Measurements from ENCODE around the gene ERLIN1.

Gene ERLIN1

DNA sequence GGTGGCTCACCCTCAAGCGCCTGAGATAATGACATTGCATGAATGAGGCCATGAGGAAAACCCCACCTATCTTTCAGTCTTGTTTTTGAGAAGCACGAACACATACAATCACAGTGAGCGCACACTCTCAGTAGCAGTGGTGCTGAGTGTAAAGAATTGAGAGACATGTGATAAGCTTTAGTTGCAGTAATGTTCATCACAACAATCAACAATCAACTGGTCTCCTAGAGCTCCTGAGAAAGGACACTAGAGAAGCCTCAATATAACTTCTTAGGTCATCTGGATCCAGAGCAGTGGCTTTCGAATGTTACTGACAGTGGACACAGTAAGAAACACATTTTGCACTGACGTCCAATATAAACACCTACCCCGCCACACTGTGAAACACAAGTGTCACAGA lies 12.8 kb downstream of the ERLIN1 start:
- no peak for DNase-seq (ENCODE audit: low spot score)

DNA sequence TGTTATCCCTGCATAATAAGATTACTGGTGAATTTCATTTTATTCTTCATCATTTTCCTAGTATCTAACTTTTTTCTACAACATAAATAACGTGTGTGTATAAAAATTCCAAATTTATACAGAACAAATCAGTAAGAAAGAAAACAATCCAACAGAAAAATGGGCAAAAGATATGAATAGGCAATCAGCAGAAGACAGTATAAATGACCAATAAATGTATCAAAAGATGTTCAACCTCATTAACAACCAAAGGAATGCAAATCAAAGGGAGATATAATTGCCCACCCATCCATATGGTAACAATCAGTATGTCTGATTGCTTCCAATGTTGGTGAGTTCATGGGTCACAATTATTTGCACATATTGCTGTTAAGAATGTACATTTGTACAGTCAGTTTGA lies 13.5 kb downstream of the ERLIN1 start:
- no peak for DNase-seq (ENCODE audit: low spot score)

DNA sequence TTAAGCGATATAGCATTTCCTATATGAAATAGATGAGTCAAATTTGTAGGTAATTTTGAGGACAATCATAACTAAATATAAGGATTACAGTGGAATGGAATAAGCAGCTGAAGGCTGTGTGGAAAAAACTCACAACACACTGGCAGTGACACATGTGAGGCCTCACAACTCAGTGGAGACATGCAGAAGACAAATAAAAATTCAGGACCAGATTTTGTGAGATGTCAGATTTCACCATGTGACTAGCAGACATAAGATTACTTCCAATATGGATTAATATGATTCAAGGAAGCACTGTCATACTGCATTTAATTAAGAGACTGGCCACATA lies 17.6 kb downstream of the ERLIN1 start:
- DNase-seq (ENCODE audit: low spot score): no peak

DNA sequence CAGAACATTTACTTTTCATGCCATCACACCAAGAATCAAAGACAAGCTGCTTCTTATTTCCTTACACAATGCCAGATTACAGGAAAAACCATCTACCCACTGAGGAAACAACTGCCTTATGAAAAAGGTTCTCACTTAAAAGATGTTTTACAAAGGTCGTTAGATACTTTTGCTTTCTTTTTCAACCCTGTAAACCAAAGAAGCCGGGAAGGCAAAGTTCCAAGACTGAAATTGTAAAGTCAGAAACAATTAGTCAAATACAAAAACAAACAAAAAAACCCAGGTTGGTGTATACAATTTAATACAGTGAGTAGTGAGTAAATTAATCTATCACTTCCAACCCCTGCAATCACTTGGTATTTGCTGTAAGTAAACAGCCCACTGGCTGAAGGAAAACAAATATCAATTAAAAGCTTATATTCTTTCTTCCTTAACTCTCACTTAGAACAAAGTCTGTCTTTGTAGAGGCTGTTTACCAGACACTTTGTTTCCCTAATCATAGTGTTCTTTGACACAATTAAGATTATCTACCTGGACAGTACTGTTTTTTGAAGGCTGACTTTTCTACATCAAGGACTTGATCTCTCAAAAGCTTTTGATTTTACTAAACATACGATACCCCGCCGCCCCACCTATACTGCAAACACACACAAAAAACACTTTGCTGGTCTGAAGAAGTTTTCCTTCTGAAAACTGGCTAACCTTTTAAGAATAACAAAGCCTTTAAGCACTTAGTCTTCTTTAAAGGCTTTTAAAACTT lies 18.1 kb downstream of the ERLIN1 start:
- no peak for DNase-seq (ENCODE audit: low spot score)

DNA sequence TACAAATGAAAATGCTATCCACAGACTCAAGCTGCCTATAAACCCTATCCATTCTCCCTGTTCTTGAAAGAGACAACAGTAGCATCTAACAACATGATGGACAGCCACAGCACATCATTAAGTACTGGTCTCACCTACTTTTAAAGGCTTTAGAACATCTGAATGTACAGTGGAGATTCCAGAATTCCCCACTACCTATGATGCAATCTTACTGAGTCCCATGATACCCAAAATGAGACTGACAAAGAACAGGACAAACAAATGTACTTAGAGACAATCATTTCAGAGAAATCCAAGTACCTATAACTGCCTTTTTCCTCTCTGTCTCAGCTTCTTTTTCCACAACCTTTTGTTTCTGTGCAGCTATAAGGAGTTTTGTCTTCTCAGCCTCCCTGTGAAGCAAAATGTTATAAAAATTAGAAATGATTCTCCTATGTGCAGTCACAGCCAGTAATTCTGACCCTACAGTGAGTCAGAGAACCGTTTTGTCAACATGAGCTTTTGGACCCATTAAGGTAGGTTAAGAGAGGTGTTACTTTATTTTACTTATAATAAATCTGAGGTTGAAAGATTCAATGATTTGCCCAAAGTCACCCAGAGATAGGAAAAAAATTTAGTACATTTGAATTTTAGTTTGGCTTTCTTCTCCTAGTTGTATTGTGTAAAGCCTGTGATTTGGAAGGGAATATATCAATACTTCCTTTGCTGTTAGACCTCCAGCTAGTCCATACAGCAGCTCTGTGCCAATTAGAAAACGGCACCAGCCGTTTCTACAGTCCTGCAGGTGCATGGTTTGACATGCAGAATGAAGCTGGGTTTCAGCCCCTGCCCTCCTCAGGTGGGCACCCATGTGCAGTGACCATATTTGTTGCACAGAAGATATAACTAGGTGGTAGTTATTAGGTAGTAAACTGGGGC lies 21.9 kb downstream of the ERLIN1 start:
- DNase-seq (ENCODE audit: low spot score): no peak

DNA sequence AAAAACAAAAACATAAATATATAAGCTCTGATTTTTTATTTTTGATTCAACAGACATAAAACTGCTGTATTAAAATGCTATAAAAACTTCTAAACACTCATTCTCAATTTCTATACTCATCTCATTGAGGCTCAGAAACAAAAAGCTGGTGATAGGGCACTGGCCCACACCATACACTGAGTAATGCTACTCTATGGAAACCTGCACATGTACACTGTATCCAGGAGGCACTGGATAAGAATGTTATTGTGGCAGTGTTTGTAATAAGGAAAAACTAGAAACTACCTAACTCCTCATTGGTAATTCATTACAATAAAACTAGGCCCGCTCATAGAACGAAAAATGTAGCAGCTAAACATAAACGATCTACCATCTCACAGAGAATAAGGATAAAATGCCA lies 23.1 kb downstream of the ERLIN1 start:
- no peak for DNase-seq (ENCODE audit: low spot score)

DNA sequence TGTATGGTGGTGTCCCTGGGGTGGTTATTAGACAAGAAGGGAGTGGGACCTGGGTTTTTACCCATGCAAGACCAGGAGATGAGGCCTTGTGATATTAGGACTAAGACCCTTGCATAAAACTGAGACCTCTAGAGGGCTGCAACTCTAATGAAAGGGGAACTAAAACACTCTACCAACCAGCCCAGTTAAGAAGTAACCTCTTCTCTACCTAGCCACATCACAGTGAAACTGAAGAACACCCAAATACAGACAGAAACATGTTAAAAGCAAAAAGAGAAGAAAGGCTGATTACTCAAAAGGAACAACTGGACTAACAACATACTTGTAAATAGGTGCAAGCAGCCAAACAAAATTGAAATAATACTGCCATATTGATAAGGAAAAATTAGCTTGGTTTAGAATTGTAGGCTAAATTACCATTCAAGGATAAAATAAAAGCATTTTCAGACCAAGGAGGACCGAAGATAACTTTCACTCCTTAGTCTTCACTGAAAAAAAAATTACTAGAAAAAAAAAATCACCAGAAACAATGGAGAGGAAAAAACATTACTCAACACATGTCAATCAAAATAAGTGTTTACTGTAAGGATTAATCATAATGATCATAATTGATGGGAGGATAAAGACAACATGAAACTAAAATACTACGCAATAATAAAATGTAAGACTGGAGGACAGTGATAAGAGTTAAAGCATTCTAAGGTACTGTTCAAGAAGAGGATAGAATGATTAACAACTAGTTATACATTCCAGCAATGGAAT lies 27.6 kb downstream of the ERLIN1 start:
- DNase-seq (ENCODE audit: low spot score): no peak

DNA sequence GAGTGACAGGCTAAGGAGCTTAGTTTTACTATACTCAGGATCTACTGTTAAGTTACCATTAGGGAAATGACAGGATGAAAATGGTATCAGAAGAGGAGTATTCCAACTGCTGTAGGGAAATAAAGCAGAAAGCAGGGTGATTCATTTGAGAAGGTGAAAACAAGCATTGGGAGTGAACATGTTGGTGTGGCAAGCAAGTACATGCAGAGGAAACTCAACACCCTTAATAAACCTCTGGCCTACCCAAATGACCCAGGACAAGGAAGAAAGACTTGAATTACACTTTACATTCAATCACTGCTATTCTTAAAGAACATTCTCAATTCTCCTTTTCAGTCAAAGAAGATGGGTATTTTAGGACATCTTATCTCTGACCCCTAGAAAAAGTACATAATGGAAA lies 28.7 kb downstream of the ERLIN1 start:
- no peak for DNase-seq (ENCODE audit: low spot score)

DNA sequence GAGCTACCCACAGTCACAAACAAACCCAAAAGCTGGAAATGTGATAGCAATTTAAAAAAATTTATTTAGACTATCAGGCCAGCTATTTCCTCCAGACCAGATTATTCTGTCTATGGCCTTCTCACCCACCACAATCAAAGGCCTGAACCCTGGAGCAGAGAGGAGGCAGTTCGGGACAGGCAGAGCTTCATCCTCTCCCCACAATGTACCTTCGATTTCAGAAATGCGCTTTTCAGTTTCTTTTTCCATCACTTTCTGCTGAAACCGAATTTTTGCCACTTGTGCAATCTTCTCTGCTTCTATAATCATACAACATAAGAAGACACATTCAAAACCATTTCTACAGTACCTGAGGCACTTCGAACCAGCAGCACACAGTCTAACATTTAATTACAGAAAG lies 29.9 kb downstream of the ERLIN1 start:
- no peak for DNase-seq (ENCODE audit: low spot score)

DNA sequence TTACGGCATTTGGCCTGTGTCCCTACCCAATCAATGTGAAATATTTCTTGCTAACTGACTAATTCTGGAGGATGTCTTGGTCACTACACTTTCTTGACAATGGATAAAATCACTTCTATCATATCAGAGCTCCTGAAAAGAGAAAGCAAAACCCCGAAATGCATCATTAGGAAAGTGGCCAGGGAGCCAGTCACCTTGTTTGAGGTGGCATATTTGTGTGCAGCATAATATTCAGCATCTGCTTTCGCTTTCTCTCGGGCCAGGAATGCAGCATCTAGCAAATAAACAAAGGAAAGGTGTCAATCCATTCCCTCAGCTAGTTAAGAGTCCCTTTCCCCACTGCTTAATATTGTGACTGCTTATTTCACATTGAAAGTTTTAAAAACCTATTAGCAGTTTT lies 31.2 kb downstream of the ERLIN1 start:
- no peak for DNase-seq (ENCODE audit: low spot score)

DNA sequence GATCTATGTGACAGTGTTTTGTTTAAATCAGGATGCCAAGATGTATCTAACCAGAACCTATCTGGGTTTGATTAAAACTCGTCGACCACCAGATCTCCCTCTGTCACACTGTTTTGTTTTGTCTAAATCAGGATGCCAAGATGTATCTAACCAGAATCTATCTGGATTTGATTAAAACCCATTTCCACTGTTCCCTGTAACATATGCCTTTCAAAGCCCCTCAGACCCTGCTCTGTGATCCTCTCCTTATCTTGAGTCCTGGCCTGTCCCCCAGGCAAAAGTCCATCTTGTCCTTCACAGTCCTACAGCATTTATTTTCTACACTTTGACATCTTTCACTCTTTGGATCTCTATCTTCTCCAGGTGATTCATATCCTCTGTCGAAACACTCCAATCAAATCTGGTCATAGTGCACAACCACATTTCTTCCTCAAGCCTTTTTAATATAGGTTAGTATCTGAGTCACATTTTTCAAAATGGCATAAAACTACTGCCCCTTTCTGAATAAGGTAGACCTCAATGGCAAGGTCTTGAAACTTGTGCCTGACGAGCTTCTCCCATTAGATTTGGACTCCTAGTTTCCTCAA lies 32.5 kb downstream of the ERLIN1 start:
- DNase-seq (ENCODE audit: low spot score): no peak

DNA sequence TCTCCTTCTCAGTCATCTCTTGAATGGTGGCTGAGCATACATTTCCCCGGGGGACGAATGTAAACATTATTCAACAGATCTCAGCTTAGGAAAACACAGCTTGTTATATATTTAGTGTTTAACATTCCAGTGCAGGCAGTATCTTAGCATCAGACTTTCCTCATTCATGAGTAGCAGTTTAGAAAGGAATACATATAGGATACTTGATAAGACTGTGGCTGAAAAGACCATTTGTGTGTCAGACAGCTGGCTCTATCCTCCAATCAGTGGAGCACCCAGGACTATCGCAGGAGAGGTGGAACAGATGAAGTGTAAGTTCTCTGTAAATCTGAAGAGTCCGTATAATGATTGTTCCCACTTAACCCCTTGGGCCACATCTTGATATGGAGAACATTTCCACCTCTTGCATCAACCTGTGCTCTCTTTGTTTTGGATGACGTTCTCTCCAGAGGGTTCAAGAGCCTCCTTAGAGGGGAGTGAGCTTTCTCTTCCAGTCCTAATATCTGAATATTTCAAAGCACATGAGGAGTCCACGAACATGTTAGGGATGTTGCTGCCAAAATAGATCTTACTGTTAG lies 34.0 kb downstream of the ERLIN1 start:
- DNase-seq (ENCODE audit: low spot score): no peak

DNA sequence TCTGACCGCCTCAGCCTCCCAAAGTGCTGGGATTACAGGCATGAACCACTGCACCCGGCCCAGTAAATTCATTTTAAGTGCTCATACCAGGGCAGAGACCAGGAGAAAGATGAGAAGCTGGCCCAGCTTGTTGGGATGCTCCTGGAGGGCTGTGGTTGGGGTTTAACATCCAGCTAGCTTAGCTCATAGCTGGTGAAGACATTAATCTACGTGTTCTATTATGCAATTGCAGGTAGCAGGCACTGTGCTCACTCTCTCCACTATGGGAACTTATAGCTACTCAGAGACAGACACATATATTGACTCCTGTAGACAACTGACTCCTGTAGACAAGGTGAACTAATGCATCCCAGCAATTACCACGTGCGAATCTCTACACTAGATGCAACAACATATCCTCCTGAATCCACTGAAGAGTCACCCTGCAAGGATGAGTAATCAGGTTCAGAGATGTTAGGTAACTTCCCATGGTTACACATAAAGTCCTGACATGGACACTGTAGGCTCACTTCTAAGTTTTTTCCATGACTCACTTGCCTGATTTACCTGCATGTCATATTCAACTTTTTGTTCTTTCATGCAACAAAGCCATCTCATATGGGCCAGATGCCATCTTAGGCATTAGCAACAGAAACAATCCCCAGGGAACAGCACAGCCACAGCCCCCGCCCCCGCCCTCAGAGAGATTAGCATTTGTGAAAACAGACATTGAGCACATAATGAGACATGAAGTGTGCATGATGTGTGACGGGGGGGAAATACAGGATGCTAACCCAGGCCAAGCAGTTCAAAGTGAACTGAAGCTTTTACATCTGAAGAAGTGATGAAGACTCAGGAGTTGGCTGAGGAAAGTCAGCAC lies 37.2 kb downstream of the ERLIN1 start:
- no peak for DNase-seq (ENCODE audit: low spot score)

DNA sequence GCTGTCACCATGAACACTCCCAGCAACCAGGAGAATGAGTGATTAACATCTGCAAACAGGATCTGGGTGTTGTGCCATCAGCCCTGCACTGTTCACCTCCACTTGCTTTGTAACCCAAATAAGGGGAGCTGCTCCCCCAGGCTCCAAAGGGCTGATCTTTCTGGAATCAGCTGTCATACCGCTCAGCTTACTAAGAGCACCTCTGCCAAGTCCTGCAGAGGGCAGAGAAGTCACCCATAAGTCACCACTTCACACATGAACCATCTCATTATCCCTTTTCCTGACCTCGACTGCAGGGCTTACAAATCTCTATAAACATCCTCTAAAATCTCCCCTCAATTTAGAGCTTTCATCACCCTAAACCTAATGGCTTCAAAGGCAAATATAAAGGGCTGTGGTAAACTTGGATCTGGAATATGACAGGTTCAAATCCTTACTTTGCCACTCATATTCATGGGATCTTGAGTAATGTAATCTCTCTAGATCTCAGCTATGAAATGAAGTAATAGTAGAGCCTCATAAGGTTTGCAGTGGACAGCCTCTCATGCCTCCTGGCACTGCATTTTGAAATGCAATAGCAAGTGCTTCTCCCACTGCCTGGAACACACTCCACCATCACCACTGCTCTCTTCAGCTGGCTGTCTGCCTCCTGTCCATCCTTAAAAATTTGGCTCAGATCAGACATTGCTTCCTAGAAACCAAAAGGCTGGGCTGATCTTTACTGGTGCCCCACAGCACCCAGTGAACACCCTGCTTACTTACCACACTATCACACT lies 38.8 kb downstream of the ERLIN1 start:
- DNase-seq (ENCODE audit: low spot score): no peak

DNA sequence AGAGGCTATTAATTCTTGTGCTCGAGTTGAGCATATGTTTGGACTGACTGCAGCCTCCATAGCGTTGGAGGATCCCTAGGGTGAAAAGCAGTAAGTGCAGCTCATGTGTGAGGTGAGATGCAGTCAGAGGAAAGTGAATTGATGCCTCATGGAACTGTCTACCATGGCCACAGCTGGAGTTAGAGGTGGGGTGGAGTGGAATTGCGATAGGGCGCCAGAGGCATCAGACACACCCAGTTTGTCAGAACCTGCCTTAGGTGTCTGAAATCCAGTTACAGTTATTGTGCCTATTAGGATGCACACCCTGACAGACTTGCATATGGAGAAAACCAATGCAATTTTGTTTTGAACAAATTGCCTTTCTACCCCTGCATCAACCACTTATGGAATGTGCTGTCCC lies 39.4 kb downstream of the ERLIN1 start:
- no peak for DNase-seq (ENCODE audit: low spot score)

DNA sequence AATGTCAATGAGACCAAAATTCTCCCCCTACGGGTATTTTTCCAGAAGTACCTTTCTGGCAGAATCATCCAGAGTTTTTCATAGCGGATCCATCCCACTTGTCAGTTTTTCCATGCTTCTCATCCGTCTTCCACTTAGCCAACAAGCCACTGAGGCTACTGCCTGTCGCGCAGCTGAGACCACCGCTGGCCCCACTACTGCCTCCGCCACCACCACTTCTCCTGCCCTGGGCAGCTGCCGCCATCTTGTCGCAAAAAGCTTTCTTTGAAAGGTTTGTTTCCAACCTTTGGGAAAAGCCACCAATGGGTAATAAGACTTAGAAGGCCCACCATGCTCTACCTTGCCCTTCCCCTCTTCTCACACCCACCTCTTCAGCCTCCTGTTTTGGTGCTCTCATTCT lies 42.1 kb downstream of the ERLIN1 start:
- no peak for DNase-seq (ENCODE audit: low spot score)

DNA sequence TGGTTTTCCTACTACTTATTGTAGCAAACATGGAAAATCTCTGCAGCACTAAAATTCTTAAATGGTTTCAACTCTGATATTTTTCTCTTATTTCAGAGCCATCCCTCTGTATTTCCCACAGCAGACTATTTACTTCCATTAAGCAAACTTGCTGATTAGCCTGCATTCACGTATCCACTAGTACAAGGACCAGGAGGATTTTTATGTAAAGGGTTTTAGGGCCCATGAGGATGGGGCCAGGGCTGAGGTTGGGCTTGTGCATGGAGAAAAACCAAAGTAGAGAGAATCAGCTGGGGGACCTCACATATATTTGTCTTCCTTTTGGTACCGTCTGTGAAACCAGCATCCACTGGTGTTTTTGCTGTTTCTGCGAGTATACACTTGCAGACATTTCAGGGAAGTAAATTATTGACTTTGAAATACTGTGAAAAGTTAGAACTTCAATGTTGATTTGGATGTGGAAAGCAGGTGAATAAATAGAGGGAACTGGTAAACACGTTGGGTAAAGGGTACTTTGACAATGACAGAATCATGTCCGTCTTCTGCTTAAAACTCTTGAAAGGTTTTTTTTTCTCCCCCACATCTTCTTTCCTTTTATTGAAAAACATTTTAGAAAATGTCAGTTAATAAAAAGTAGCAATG lies 44.3 kb downstream of the ERLIN1 start:
- DNase-seq (ENCODE audit: low spot score): no peak

DNA sequence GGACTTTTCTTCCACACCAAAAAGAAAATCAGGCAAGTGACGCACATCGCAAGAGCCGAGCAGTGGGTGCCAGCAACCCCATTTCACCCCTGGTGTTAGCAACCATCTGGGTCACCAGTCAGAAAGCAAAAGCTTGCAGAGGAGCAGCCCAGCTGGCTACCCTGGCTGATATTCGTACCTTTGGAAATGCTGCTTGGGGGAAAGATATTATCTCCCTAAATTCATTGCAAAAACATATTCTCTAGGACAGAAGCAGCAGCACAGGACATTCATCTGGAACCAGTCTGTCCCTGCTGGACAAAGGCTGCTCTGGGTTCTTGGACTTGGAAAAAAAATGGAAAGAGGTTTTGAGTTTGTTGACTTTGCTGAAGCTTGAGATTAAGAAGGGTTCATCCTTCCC lies 45.8 kb downstream of the ERLIN1 start:
- peak; percentile 38 for DNase-seq (ENCODE audit: low spot score)

DNA sequence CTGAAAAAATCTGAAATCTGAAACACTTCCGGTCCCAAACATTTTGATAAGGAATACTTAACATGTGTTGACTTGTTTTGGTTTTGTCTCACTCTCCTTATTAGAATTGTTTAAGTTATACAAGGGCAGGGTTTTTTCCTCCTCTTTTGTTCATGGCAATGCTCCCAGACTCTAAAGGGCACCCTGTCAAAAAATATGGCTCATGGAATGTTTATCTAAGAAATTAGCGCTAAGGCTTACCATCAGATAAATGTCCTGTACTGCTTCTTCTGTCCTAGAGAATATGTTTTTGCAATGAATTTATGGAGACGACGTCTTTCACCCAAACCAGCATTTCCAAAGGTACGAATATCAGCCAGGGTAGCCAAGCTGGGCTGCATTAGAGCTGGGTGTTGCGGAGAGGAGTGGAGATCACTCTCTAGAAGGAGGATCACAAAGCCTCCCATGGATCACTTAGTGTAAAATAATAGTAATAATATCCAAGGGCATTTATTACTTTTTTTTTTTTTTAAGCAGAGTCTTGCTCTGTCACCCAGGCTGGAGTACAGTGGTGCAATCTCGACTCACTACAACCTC lies 46.8 kb downstream of the ERLIN1 start:
- DNase-seq (ENCODE audit: low spot score): no peak

Measured in SK-N-DZ (cell line).